LNCAP (cell line): Measurements from ENCODE around the gene CNTNAP1.
A peak's percentile ranks its signal among the peaks of the same experiment; 100 is the strongest.

Experiments used
- TF ChIP-seq, protein P1 (sequence below): fragments of 450-650 bp; IDR thresholded peaks from 2 replicates; pipeline ENCODE4 v1.5.1; 2017; ENCODE audit warnings: mild to moderate bottlenecking

CNTNAP1 gene

DNA sequence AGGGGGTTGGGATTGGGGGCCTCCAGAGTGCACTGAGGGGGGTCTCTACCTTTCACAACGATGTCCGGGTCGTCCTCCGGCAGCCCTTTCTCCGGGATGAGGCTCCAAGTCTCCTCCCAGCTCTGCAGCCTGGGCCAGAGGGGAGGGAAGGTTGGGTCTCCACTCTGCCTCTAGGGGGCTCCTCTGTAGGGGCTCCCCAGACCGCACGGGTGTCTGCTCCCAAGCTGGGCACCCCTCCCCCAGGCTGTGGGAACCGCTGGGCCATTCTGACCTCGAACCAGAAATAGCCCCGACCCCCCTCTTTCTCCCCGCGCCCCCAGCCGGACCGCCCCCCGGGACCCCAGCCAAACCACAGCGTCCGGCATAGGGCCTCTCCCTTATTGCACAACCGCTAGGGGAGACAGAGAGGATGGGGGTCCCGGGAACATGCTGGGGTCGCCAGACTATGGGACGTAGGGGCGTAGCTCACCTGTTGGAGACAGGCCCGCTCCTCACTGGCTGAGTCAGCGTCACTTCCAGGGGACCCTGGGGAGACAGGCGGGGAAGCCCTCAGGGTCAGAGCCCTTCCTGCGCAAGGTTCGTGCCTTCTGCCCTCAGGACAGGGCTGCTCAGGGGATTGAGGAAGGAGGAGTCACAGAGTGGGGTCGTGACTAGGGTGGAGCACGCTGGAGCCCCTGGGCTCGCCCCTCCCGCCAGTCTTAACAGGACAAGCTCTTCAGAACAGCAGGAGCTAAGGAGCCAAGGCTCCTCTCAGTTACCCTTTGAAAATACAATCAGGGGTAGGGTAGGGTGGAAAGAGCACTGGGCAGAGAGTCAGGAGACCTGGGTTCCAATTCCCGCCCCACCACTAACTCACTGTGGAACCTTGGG, 8.2 kb upstream of the CNTNAP1 start:
- TF ChIP-seq, protein P1, sequence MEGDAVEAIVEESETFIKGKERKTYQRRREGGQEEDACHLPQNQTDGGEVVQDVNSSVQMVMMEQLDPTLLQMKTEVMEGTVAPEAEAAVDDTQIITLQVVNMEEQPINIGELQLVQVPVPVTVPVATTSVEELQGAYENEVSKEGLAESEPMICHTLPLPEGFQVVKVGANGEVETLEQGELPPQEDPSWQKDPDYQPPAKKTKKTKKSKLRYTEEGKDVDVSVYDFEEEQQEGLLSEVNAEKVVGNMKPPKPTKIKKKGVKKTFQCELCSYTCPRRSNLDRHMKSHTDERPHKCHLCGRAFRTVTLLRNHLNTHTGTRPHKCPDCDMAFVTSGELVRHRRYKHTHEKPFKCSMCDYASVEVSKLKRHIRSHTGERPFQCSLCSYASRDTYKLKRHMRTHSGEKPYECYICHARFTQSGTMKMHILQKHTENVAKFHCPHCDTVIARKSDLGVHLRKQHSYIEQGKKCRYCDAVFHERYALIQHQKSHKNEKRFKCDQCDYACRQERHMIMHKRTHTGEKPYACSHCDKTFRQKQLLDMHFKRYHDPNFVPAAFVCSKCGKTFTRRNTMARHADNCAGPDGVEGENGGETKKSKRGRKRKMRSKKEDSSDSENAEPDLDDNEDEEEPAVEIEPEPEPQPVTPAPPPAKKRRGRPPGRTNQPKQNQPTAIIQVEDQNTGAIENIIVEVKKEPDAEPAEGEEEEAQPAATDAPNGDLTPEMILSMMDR, result peak; percentile 25; the same call in 1 of the 2 replicates

DNA sequence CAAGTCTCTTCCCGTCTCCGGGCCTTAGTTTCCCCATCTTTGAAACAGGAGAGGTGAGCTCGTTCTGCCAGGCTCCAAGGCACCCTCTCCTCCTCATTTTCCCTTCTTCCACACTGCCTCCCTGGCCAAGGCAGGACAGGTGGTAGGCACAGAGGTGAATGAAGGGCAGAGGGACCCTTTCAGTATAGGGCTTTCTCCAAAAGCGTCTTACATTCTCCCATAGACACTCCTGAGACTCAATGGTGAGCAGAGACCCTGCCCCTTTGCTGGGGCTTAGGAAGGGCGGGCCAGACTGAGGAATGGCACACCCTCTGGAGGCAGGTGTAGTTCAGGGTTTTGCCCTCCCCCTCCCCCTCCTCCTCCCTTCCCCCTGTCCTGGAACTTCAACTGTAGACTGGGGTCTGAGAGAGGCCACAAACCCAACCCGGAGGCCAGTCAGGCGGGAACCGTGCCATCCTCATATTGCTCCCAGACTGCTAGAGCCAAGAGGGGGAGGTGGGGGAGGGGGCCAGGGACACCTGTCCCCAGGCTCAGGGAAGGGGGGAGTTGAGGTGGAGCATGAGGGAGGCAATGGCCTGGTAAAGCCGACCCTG, 7.5 kb upstream of the CNTNAP1 start:
- TF ChIP-seq, protein P1, result no peak

DNA sequence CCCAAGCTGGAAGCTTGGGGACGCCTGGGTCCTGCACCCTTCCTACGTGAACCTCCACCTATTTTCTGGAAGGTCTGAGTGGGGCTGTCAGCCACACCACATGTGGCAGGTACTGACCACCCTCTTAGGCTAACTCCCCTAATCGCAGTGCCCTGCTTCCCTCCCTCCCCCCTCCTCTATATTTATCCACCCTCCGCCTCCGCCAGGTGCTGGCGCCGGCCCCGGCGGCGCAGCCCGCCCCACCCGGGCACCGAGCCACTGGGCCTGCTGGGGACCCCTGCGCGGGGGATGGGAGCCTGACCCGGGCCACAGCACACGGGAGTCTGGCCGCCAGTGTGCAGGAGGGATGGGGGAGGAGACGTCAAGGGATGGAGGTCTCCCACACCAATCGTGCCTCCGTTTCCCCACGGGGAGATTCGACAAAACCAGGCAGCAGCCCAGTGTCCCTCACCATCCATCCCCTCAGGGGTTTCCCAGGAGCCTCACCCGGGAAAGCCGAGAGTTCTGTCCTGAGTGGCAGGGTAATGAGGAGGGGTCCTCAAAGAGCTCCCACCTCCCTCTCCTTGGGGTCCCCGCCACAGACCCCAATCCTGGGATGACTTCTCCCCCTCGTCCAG, 6.9 kb upstream of the CNTNAP1 start:
- TF ChIP-seq, protein P1, result no peak

DNA sequence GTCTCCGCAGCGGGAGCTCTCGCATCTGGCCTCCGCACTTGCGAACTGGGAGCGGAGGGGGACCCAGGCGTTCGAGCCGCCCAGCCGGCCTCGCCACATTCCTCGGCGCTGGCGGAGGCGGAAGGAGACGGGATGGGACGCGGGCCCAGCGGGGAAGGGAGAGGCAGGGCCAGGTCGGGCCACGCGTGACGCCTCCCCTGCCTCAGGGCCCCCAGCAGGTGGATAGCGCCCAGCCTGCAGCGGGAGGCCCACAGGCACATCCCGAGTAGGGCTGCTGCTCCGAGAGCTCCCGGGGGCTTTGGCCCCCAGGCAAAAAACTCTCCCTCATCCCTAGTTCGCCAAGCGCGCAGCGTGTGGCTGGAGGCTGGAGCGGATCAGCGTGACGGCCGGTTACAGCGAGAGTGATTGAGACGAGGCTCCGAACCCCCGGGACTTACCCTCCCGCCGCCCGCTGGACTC, 6.3 kb upstream of the CNTNAP1 start:
- TF ChIP-seq, protein P1, result no peak

DNA sequence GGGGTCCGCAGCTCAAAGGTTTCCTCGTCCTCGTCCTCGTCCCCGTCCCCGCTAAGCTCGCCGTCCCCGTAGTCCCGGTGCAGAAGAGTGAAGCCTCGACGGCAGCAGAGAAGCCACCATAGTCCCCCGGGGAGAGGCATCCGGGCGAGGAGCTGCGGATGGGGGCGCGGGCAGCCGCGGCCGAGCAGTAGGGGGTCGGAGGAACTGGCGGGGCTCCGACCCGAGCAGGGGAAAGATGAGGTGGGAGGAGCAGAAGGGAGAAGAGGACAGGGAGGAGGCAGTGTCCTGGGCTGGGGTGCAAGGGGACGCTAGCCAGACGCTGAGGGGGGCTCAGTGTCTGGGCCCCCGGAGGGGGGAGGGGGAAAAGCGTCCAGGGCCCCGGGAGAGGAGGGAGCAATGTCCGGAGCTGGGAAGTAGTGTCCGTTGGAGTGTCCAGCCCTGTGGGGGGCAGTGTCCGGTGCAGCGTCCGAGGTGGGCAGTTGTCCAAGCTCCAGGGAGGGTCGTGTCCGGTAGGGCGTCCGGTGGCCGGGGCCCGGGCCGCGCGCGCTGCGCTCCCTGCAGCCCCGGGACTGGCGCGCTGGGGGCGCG, 5.8 kb upstream of the CNTNAP1 start, which contains the start of gene PLEKHH3:
Gene PLEKHH3 (minus strand): TSS at position 571 of the 588 bp plus-strand sequence. CDS start 431 bp downstream, at position 140.
- TF ChIP-seq, protein P1, result no peak

DNA sequence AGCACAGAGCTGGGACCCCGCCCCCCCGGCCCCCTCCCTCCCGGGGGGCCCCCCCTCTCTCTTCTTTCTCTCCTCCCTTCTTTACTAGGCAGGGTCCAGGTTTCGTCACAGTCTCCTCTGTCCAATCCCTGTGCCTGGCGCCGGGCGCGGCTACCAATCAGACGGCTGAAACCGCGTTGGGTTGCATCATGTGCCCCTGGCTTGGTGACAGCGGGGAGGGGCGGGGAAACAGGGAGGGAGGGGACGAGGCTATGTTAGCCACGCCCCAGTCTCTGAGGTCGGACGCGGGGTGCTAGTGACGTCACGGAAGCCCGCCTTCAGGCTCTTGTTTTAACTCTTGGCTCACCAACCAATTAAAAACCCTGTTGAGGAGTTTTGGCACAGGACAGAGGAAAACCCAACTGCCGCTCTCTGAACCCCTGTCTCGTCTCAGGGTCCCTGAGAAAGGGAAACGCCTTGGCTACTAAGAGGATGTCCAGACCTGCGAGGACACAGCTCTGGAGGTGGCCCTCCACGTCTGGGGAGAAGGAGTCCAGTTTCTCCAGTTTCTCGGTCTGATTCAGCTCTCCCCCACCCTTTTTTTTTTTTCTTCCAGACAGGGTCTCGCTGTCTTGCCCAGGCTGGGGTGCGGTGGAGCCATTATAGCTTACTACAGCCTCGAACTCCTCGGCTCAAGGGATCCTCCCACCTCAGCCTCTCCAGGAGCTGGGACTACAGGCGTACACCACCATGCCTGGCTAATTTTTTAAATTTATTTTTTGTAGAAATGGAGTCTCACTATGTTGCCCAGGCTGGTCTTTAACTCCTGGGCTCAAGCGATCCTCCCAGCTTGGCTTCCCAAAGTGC, 5.1 kb upstream of the CNTNAP1 start:
- TF ChIP-seq, protein P1, result no peak
